CMK (cell line): ENCODE measurements around the gene LRRC52.
"Not testable (repeated sequence)": the region's sequence is repeated elsewhere in the genome, so short reads cannot be mapped to it uniquely, and the experiment has no call there.

Experiments
- DNase-seq: peaks from one replicate; pipeline ENCODE4 v3.0.0-alpha.2; 2010; ENCODE audit warnings: low read depth

The LRRC52 gene

DNA sequence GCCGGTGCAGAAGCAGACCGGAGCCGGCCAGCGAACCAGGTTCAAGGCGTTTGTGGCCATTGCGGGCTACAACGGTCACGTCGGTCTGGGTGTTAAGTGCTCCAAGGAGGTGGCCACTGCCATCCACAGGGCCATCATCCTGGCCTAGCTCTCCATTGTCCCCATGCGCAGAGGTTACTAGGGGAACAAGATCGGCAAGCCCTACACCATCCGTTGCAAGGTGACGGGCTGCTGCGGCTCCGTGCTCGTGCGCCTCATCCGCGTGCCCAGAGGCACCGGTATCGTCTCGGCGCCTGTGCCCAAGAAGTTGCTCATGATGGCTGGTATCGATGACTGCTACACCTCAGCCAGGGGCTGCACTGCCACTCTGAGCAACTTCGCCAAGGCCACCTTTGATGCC is 38.1 kb downstream of the LRRC52 start:
- DNase-seq, result no peak

DNA sequence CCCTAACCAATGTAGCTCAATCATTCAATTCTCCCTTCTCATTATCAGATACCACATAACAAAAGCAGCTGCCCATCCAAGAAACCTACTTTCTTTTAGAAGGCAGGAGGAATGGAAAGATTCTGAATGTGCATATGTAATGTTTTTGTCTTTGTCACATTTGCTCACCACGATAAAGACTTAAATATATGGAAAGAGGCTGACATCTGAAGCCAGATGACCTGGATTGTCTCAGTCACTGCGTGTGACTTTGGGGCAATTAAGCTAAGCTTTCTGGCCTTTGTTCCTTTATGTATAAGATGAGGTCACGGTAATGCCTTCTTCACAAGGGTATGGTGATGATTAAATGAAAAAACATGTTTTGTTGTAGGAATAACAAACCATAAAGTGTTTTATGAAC is 42.6 kb downstream of the LRRC52 start:
- no peak for DNase-seq

DNA sequence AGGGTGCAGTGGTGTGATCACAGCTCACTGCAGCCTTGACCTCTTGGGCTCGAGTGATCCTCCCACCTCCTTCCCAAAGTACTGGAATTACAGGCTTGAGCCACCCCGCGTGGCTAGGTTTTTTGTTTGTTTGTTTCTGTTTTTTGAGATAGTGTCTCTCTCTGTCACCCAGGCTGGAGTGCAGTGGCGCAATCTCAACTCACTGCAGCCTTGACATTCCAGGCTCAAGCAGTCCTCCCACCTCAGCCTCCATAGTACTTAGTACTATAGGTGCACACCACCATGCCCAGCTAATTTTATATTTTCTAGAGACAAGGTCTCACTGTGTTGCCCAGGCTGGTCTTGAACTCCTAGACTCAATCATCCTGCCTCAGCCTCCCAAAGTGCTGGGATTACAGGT is 47.6 kb downstream of the LRRC52 start:
- not testable (repeated sequence) for DNase-seq

DNA sequence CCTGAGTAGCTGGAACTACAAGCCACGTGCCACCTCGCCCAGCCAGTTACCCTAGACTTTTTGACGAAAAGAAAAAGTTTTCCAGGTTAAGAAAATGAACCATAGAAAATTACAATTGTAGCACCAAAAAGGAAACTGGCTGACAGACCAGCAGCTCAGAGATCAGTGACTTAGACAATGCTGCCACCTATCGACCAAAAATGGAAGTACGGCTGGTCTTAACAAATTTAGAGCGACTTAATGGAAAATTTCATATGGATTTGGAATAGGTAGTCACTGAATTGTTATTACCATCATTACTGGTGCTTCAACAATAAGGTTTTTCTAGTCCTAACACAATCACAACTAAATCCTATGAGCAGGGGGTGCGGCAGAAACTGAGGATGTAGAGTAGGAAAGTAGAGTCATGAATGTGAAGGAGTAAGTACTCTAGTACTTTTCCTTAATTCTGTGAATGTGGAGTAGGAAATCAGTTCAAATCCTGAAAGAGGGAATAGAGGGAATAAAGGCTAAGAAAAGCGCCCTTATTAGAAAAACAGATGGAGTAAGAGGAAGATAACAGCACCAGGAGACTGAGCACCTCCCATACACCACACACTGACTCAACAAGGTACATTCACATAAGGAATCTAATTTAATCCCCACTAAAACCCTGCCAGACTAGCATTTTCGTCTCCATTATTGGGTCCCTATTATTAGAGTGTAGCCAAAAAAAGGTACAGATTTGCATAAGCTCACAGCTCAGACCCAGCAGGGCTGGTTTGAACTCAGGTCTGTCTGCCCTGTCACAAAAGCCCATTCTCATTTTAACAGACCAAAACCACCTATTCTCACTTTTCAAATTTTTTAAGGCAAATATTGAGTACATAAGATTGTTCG is 49.4 kb downstream of the LRRC52 start:
- DNase-seq, result peak; percentile 70

DNA sequence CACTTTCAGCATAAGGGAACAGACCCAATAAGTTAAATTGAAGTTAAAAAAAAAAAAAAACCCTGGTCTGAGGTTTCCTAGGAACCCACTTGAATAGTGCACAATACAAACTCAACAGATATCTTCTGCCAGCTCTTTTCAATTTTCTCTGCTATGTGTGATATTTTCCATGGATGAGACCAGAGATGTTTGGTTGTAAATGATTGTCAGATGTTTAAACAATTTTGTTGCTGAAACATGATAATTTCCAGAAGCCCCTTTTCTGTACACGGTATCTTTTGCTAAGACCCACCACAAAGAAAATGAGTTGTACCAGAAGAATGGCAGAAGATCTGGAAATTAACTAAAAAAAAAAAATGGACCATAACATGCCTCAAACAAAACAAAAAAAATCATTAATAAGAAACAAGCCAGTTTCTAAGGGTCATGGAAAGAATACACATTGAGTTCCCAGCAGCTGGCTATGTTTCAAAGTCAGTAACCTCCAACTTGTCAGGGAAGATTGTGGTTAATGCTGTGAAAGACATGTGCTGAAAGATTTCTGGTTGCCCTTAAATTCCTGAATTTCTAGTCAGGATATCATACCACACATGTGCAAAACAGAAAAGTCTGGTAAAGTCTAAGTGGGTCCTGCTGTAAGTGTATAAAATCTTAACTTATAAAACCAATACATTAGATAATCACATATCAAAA is 51.6 kb downstream of the LRRC52 start:
- no peak for DNase-seq

DNA sequence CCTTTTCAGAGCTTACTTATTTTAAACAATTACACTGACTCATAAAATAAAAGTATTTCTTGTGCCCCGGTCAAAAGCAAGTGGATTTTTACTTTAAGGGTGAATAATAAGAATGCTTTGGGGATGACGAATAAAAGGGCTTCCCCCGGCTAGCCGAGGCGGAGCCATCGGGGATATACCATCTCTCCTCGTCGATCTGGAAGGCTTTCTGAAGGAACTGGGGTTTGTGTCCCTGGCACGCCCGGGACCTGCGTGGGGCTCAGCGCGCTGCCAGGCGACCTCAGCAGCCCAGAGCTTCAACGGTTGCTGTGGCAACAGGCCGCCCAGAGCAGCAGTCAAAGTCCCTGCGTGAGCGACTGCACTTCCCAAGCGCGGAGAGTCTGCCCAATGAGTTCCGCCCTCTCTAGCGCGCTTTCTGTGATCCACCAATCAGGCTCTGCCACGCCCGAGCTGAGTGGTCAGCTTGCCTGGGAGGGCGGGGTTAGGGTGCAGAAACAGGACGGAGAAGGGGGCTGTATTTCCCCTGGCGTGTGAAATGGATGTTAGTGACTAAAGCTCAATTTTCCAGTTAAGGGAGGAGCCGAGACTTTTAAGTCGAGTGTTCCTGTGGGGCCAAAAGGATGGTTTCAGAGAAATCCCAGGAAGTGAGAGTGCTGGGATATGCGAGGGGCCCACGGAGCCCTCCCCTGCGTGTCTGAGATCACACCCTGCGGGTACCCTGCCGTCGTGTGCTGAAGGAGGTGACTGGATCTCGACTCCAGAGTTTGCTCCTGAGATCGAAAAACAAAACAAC is 54.3 kb downstream of the LRRC52 start:
- DNase-seq, result peak; percentile 88

DNA sequence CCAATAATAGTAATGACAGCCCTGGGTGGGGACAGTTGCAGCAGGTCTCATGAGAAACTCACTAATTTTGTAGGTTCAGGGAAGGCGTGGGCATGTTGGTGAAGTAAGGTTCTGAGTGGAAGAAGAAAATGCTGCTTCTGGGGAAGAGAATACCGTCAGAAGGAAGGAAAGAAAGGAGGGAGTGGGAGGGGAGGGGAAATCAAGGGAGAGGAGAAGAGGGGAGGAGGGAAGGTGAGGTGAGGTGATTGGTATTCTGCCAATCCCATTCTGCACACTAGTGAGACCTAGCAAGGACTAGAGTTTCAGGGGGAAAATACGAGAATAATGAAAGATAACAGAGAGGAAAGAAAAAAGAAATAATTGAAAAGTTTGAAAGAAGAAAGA is 54.9 kb downstream of the LRRC52 start:
- no peak for DNase-seq

DNA sequence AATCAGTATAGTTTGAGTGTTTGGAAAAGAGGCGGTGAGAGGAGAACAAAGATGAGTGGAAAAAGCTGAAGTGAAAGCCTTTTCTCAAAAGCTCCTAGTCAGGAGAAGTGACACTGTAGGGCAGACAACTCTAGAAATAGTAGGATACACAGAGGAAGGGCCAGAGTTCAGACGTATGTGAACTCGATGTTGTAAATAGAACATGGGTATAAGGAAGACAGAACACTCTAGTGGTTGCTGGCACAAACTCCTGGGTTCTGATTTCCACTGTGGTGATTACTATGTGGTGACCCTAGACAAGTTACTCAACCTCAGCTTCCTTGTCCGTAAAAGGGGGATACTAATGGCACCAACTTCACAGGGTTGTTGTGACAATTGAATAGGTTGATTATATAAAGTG is 57.0 kb downstream of the LRRC52 start:
- DNase-seq, result no peak

DNA sequence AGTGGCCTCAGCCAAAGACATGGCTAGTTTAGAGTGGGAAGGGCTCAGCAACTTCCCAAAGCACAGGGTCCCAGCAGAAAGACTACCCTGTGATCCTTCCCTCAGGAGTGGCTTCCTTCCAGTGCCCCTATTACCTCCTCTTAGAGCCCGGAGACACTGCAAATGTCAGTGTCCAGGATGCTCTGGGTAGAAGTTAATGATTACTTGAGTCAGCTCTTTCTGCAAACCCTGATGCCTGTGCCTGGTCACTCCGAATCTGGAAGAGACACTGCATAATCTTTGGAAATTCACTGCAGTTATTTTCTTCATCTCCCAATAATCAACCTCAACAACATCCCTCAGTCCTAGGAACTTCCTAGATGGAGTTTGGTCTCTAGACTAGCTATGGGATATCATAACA is 60.0 kb downstream of the LRRC52 start:
- DNase-seq, result no peak

DNA sequence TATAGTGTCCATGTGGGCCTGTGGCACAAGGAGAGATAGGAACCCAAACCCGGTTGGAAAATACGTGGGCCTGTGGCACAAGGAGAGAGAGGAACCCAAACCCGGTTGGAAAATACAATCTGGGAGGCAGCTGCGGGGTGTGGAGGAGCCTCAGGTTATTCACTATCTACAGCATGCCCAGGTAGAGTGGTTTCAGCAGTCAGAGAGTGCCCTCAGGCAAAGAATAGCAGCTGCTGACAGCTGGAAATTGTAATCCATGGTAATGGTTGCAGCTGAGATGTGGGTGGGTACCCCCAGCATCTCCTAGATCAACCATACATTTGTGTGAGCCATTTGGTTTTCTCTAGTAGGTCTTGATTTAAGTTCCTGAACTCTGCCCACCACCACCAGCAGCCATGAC is 61.4 kb downstream of the LRRC52 start:
- DNase-seq, result no peak

DNA sequence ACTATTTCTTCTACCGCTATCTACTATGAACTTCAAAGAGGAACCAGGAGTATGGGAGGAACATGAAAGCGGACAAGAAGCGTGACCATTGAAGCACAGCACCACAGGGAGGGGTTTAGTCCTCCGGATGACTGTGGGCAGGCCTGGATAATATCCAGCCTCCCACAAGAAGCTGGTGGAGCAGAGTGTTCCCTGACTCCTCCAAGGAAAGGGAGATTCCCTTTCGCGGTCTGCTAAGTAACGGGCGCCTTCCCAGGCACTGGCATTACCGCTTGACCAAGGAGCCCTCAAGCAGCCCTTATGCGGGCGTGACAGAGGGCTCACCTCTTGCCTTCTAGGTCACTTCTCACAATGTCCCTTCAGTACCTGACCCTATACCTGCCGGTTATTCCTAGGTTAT is 62.9 kb downstream of the LRRC52 start:
- not testable (repeated sequence) for DNase-seq

DNA sequence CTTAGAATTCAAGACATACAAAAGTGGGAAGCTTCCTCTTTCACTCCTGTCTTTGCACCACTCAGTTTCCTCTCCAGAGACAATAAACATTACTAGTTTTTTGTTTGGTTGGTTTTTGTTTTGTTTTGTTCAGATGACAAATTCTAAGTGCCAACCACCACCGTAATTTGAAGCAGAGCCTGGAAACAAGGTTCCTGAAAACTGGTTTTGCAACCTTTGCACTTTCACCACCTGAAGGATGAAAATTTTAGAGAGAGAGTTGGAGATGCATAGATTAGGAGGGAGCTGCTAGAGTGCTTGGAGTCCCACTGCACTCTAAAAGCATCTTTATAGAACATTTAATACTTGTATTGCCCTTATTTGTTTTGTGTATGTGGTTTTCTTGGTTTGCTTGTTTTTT is 67.1 kb downstream of the LRRC52 start:
- no peak for DNase-seq

DNA sequence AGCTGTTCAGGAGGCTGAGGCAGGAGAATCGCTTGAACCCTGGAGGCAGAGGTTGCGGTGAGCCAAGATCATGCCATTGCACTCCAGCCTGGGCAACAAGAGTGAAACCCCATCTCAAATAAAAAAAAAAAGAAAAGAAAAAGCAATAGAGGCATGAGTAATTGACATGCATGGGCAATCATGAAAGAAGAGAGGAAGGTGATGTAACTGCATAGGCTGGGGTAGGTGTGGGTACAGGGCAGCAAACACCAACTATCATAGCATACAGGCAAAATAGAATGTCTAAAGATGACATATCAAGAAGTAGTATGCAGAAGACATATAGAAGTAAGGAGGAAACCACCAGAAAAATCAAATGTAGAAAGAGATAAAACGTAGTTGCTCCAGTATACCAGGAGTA is 68.3 kb downstream of the LRRC52 start:
- no peak for DNase-seq
